Activated CD8-positive, alpha-beta memory T cell treated with anti-CD3 and anti-CD28 coated beads for 1 hour (primary cell): Measurements from ENCODE around the gene CELF6.

Source experiments
- DNase-seq, 2 donors: peaks; one replicate each; pipeline ENCODE4 v3.0.0-alpha.2; 2020; ENCODE audit warnings: low read depth in 1 of 2; ENCODE audit errors: extremely low read depth in 1 of 2

Gene CELF6

GRCh38 chr15:72319985-72320671 lies at the start of gene CELF6:
Gene CELF6, minus strand, starts transcription at chr15:72320157. Its CDS starts 283 bp downstream, at chr15:72319874.
- peak; percentile 50 to 65 for DNase-seq

GRCh38 chr15:72368899-72369298 lies 48.9 kb upstream of the CELF6 start:
- no peak for DNase-seq

- DNase-seq: no peak
Observed at GRCh38 chr15:72368325-72368724, 48.4 kb upstream of the CELF6 start.

- no peak for DNase-seq
Observed at GRCh38 chr15:72365844-72366243, 45.9 kb upstream of the CELF6 start.

GRCh38 chr15:72361176-72361575 lies 41.2 kb upstream of the CELF6 start:
- no peak for DNase-seq

- no peak for DNase-seq
Observed at GRCh38 chr15:72358650-72359171, 38.8 kb upstream of the CELF6 start.

GRCh38 chr15:72358121-72358520 lies 38.2 kb upstream of the CELF6 start:
- DNase-seq: no peak

- no peak for DNase-seq
Observed at GRCh38 chr15:72354496-72354895, 34.5 kb upstream of the CELF6 start.

GRCh38 chr15:72353266-72353665 lies 33.3 kb upstream of the CELF6 start:
- DNase-seq: no peak

- no peak for DNase-seq
Observed at GRCh38 chr15:72345806-72346205, 25.8 kb upstream of the CELF6 start.

GRCh38 chr15:72345280-72345679 lies 25.3 kb upstream of the CELF6 start:
- no peak for DNase-seq

GRCh38 chr15:72344602-72345001 lies 24.6 kb upstream of the CELF6 start:
- no peak for DNase-seq

- DNase-seq: no peak
Observed at GRCh38 chr15:72342385-72342784, 22.4 kb upstream of the CELF6 start.

- DNase-seq: no peak
Observed at GRCh38 chr15:72341361-72341760, 21.4 kb upstream of the CELF6 start.

GRCh38 chr15:72340366-72340765 lies 20.4 kb upstream of the CELF6 start:
- no peak for DNase-seq

- DNase-seq: no peak
Observed at GRCh38 chr15:72339777-72340177, 19.8 kb upstream of the CELF6 start.

- DNase-seq: no peak
Observed at GRCh38 chr15:72338617-72339321, 18.8 kb upstream of the CELF6 start.

- no peak for DNase-seq
Observed at GRCh38 chr15:72338148-72338547, 18.2 kb upstream of the CELF6 start.

GRCh38 chr15:72334842-72335241 lies 14.9 kb upstream of the CELF6 start:
- no peak for DNase-seq

GRCh38 chr15:72331021-72331420 lies 11.1 kb upstream of the CELF6 start:
- no peak for DNase-seq

GRCh38 chr15:72323752-72324151 lies 3.8 kb upstream of the CELF6 start:
- no peak for DNase-seq

- peak in 1 of 2 donors; percentile 34 for DNase-seq
Observed at GRCh38 chr15:72319360-72319984, 485 bp downstream of the CELF6 start.
